HG03460 (cell line): ENCODE measurements around the gene CKS1B.

ENCODE experiments used
- ATAC-seq: cut with Tn5 transposase; IDR thresholded peaks from one replicate; pipeline ENCODE4 v1.9.1; 2021; ENCODE audit not compliant: unreplicated experiment

CKS1B gene

GRCh38 chr1:154945160-154945961 is 29.1 kb upstream of the CKS1B start:
- ATAC-seq, result no peak

GRCh38 chr1:154945962-154946850 is 28.3 kb upstream of the CKS1B start:
- ATAC-seq, result no peak

GRCh38 chr1:154948079-154948478 is 26.4 kb upstream of the CKS1B start:
- no peak for ATAC-seq

GRCh38 chr1:154951901-154952657 is 22.4 kb upstream of the CKS1B start:
- ATAC-seq, result no peak

- no peak for ATAC-seq
Observed at GRCh38 chr1:154952664-154953063, 21.8 kb upstream of the CKS1B start.

GRCh38 chr1:154953611-154954038 is 20.9 kb upstream of the CKS1B start:
- ATAC-seq, result no peak

- no peak for ATAC-seq
Observed at GRCh38 chr1:154954541-154954940, 19.9 kb upstream of the CKS1B start.

GRCh38 chr1:154955039-154955717 is 19.3 kb upstream of the CKS1B start:
- ATAC-seq, result peak; percentile 49

- peak; percentile 58 for ATAC-seq
Observed at GRCh38 chr1:154955718-154956543, 18.6 kb upstream of the CKS1B start, which contains the start of gene PBXIP1. PBXIP1 (minus strand) TSS chr1:154956099; CDS start chr1:154953721, 2,378 bp downstream.

GRCh38 chr1:154956544-154956941 is 17.9 kb upstream of the CKS1B start:
- no peak for ATAC-seq

- ATAC-seq, result no peak
Observed at GRCh38 chr1:154957091-154957657, 17.3 kb upstream of the CKS1B start.

- ATAC-seq, result no peak
Observed at GRCh38 chr1:154958036-154958435, 16.4 kb upstream of the CKS1B start.

- no peak for ATAC-seq
Observed at GRCh38 chr1:154958681-154959425, 15.6 kb upstream of the CKS1B start.

- ATAC-seq, result no peak
Observed at GRCh38 chr1:154959426-154959780, 15.1 kb upstream of the CKS1B start.

- ATAC-seq, result no peak
Observed at GRCh38 chr1:154960446-154961136, 13.9 kb upstream of the CKS1B start.

GRCh38 chr1:154961207-154962155 is 13.0 kb upstream of the CKS1B start, which contains the start of gene PYGO2:
PYGO2 (minus strand) TSS chr1:154961782; CDS start chr1:154961576, 206 bp downstream.
- ATAC-seq, result peak; percentile 69
